HG02938 (cell line): ENCODE results near the gene ZNF865.

ENCODE experiments used
- ATAC-seq: cut with Tn5 transposase; IDR thresholded peaks from one replicate; pipeline ENCODE4 v1.9.1; 2021; ENCODE audit warnings: mild to moderate bottlenecking, moderate library complexity; ENCODE audit not compliant: unreplicated experiment

The ZNF865 gene

DNA sequence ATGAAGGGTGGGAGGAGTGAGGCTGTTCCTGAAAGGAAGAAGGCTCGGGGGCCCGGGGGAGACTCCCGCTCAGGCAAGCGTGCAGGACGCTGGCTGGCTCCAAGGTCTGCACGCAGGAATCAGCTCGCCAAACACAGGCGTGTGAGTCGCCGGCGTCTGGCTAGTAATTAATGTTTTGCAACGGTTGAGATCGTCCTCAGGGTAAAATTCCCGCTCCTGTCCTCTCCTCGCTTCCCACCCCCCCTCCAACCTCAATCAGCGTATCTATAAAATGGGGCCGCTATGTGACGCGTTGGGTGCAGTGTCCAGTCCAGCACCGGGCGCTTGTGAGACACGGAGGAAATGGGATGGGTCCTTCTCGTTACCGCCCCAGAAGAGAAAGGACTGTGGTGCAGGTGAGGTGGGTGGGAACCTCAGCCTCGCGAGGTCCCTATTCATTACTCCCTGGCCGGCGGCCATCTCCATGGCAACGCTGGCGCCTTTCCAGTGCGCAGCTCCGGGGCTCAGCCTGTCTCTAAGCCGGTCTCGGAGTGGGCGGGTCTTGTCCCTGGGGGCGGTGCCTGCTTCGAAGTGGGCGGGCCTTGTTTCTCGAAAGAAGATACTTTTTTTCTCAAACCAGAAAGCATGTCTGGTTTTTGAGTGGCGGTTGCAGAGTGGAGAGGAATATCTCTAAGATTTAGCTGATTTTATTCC, 18.3 kb upstream of the ZNF865 start:
- ATAC-seq: peak; percentile 82

DNA sequence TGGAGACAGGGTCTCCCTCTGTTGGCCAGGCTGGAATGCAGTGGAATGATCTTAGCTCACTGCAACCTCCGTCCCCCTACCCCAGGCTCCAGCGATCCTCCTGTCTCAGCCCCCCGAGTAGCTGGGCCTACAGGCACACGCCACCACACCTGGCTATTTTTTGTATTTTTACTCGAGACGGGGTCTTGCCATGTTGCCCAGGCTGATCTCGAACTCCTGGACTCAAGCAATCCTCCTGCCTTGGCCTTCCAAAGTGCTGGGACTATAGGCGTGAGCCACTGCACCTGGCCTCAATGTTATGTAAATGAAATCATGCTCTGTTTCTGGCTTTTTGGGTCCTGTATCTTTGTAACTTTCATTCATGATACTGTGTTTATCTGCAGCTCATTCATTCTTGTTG, 16.7 kb upstream of the ZNF865 start:
- ATAC-seq: no peak

DNA sequence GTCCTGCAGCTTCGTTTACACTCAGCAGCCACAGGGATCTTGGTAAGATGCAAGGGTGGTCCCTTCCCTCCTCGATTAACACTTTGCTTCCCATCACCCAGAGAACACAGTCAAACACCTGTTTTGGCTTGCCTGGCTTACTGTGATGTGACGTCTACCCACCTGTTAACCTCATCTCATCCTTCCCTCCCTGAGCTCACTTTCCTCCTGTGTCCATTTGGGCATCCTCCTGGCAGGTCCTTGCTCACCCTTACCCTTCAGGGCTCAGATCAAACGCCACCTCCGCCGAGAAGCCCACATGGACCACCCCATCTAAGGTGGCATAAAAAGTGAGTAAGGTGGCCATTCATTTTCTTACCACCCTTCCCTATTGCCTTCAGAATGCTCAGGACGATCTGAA, 15.3 kb upstream of the ZNF865 start:
- no peak for ATAC-seq

DNA sequence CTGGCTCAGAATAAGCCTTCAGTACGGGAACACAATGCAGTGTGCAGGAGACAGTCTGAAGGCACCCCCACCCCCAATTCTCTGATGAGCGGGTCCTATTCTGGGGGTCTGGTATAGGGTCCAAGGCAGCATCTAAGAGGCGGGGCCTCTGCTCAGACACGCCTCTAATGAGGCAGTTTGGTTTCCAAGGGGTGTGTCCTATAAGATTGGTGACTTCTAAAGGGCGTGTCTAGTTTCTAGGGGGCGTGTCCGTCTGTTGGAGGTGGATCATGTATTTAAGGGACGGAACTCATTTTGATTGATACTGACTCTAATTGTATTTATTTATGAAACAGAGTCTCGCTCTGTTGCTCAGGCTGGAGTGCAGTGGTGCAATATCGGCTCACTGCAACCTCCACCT, 14.8 kb upstream of the ZNF865 start:
- ATAC-seq: no peak

DNA sequence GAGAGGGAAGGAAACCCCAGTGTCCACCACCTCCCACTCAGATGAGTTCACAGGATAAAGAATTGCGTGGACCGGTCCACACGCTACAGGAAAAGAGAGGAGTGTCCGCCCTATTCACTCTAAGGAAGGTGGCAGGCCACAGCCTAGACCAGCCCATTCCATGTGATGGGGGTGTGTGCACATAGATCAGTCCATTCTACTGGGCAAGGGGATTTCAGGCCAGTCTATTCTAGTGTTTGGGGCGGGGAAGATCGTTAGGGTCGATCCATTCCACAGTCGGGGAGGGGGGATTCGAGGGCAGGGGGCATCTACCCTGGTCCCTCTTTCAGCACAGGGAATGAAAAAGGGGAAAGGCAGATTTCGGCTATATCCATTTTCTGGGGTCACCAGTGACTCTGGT, 13.9 kb upstream of the ZNF865 start:
- no peak for ATAC-seq

DNA sequence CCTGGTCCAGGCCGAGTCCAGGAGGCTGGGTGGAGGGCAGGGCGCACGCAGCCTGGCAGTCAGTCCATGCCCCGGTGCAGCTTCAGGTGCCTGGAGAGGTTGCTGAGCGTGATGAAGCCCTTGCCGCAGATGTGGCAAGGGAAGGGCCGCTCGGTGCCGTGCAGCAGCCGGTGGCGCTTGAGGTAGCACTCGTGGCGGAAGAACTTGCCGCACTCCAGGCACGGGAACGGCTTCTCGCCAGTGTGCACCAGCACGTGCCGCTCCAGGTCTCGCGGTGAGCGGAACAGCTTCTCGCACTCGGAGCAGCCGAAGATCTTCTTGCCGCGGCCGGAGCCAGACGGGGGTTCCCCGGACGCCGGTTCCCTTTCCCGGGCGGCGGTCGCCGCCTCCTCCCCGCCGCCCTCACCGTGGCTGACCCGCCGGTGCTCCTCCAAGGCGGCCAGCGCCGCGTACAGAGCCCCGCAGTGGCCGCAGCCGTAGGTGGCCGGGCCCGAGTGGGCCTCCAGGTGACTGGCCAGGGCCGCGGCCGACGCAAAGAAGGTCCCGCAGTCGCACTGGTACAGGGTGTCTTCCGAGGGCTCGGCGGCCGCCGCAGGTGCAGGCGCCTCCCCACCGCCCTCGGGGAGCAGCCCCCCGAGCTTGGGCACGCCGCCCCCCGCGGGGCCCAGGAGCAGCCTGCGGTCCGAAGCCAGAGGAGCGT, 12.9 kb upstream of the ZNF865 start:
- no peak for ATAC-seq

DNA sequence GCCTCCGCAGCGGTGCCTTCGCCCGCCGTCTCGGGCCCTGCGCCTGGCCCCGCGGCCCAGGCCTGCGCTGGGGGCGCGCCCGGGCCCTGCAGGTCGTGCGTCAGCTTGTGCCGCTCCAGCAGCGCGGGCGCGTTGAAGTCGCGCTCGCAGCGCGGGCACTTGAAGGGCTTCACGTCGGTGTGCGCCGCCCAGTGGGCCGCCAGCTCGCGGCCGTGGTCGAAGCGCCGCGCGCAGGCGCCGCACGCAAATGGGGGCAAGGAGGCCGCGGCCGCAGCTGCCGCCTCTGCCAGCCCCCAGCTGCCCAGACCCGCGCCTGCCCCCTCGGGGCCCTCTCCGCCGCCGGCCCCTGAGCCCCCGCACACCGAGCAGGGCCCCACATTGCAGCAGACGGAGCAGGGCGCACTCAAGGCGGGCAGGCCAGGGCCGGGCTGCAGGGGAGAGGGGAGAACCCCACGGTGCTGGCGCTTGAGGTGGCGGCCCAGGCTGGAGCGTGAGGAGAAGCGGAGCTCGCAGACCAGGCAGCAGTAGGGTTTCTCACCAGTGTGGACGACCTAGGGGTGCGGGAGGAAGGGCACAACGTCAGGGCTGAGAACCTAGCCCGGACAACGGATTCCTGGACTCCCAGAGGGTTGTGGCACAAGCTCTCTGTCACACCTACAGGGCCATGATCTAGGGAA, 12.2 kb upstream of the ZNF865 start:
- no peak for ATAC-seq

DNA sequence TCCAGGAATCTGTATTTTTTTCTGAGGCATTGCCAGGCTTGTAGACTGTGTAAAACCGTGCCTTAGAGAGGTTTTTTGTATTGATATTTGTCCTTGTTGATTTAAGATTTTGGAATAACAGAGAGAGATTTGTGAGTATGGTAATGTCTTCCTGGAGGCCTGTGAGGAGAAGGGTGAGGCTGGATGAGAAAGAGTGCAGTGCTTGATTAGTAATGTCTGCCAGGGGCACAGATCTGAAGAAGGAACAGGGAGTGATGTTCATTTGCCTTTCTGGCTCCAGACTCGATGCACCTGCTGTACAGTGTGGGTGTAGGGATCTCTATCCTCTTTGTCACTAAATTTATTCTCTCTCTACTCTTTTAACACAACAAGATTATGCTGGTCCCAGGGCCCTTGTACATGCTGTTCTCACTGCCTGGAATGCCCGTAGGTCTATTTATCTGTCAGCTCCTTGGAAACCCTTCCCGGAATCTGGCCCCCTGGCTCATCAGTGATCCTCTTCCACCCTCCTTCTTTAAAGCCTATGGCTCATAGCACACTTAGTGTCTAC, 10.4 kb upstream of the ZNF865 start:
- ATAC-seq: no peak

DNA sequence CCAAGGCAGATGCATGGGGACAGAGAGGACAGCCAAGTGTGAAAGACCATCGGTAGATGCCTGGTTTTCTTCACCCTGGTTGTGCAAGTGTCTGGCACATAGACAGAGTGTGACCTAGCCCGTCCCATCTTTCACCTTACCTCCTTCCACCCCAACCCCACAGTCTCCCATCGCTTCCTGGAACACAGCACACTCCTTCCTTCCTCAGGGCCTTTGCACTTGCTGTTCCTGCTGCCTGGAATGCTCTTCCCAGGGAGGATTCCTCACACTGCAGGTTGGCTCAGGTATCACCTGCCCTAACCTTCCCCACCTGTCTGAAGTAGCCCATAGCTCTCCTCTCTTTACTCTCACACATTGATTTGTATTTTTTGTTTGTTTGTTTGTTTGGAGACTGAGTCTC, 9.1 kb upstream of the ZNF865 start:
- ATAC-seq: no peak

DNA sequence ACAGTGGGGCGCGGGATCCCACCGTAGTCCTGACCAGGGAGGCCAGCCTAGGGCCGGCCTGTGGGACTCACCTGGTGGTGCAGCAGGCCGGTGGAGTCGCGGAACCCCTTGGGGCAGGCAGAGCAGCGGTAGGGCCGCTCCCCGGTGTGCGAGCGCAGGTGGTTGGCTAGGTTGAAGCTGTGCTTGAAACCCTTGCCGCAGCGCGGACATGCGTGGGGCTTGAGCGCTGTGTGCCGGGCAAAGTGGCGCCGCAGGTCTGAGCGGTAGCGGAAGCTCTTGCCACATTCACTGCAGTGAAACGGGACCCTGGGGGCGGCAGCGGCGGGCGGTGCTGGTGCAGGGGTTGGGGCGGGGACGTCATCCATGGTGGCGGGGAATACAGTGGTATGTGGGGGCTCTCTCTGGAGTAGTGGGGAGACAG, 7.9 kb upstream of the ZNF865 start:
- ATAC-seq: no peak

DNA sequence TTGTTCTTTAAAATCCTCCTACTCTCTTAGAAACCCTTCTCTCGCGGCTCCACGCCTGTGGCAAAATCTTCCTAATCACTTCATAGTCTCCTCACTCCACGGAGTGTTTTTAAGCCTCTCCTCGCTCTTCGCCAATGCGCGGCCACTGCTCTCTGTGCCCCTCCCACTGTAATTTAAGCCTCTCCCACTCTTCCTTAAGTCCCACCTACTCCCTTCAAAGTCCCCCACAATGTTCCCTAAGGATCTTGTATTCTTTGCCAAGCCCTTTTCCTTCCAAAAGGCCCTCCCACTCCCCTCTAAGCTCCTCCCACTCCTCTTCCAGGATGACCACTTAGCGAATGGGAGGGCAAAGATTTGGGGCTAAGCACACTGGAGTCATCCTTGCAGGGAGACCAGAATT, 7.4 kb upstream of the ZNF865 start:
- no peak for ATAC-seq

DNA sequence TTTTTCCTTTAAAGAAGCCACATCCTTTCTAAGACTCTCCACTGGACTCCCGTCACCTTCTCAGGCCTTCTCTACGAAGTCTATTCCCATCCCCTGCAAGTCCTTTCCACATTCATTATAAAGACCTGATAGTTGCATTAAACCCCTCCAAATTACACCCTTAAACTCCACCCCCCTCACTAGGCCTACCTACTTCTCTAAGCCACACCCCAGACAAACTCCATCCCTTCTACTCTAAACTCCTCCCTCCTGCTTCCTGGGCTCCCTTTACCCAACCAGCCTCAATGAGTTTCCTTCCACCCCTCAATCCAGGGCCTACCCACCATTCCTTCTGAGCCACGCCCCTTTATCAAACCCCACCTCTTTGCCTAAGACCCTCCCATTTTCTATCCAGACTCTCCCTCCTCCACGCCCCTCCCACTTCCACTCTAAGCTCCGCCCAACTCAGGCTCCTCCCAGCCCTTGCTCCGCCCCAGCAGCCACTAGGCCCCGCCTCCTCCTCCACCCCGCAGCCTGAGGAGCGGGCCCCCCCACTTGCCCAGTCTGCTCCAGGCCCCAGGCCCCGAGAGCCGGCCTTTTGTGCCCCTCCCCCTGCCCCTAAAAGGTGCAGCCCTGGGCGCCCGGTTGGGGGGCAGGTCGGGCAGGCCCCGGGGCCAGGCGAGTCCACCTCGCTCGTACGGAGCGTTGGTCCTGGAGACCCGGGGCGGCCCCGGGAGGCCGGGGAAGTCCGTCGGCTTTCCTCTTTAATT, 6.6 kb upstream of the ZNF865 start:
- ATAC-seq: peak; percentile 52

DNA sequence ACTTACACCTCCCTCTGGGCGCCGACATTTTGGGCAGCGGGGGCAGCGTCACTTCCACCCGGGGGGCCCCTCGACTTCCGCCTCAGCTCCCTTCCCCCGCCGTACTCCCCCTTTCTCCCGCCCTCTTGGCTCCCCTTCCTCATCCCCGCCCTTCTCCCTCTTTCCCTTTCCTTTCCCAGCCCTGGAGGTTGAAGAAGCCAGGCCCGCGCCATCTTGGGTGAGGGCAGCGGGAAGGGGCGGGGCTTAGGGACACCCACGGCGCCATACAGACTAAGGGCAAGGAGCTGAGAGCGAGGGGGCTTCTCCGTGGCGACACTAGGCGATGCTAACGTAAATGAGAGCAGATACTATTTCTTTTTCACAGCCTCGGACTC, 6.0 kb upstream of the ZNF865 start, which contains the start of gene FIZ1:
TSS of gene FIZ1 (minus strand) at position 50 of the 374 bp plus-strand sequence. CDS start 1,652 bp downstream, outside the sequence.
- peak; percentile 55 for ATAC-seq

DNA sequence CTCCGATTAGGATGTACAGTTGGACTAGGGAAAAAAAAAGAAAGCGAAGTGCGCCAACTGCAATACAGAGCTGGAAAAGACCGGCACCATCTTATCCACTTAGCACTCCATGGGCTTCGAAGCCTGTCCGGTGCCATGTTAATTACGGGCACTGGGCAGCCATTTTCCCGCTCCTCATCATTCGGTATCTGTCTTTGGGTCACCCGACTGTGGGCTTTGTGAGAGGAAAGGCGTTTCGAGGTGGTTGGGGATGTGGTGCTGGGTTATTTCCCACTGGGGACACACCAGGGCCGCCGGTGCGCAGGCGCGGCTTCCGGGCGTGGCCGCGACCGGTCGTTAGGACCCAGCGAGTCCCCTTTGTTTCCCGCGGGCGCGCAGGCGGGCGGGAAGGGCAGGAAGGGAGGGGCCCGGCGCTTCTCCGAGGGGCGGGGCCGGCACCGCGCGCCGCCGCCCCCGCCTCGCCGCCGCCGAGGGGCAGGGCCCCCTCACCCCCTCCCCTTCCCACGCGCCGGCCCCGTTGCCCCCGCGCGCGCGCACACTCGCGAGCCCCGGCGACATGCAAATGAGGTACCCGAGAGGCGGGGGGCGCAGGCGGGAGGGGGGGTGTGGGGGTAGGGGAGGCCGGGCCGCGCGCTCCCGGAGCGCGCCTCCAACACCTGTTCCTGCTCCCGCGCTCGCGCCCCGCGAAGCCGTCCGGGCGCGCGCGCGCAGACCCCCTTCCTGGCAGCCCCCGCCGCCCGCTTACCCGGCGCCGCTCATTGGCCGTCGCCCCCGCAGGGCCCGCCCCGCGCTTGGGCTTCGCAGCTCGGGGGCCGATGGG, 5.4 kb upstream of the ZNF865 start, which contains the start of gene ZNF524:
TSS of gene ZNF524 (plus strand) at position 447 of the 820 bp plus-strand sequence. CDS start 1,825 bp downstream, outside the sequence.
- ATAC-seq: peak; percentile 41

DNA sequence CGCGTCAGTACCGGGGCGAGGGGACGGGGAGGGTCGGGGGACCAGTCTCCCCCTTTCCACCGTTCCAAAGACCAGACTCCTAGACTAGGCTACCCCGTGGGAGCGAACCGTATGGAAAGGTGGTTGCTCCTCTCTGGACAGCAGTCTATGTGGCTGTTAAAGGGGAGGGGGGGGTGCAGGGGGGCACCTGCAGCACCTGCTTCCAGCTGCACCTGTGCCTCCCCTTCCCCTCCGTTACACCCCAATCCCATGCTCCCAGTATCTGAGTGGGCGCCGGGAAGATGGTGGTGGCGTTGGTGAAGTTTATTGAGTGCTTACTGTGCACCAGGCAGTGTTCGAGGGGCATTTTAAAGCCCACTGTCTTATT, 4.8 kb upstream of the ZNF865 start:
- no peak for ATAC-seq

DNA sequence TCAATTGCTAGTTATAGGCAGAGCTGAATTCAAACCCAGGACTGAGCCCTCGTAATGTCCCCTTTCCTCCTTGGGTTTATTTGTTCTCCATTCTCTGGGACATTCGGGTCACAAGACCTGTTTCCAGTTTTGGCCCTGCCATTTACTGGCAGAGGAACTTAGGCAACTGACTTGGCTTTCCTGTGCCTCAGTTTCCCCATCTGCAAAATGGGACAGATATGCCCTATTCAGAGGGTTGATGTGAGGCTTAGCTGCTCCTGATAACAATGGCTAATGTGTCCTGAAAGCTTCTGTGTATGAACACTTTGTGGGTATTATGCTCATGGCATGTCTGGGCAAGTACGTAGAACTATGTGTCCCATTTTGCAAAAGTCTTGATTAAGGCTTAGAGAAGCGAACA, 4.4 kb upstream of the ZNF865 start:
- no peak for ATAC-seq

DNA sequence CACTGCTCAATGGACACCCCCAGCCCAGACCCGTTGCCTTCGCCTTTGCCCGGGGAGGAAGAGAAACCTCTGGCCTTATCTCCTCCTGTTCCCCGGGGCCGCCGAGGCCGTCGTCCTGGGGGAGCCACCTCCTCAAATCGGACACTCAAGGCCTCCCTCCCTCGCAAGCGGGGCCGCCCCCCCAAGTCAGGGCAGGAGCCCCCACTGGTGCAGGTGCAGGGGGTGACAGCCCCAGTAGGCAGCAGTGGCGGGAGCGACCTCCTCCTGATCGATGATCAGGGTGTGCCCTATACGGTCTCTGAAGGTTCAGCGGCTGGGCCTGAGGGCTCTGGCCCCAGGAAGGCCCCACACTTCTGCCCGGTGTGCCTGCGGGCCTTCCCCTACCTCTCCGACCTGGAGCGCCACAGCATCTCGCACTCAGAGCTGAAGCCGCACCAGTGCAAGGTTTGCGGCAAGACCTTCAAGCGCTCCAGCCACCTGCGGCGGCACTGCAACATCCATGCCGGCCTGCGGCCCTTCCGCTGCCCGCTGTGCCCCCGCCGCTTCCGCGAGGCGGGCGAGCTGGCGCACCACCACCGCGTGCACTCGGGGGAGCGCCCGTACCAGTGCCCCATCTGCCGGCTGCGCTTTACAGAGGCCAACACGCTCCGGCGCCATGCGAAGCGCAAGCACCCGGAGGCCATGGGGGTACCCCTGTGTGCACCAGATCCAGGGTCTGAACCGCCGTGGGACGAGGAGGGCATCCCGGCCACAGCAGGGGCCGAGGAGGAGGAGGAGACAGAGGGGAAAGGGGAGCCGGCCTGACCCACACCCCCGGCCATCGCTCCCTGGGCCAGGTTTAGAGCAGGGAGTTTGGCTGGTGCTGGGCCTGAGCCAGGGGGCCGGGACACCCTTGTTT, 3.1 kb upstream of the ZNF865 start:
- ATAC-seq: no peak

DNA sequence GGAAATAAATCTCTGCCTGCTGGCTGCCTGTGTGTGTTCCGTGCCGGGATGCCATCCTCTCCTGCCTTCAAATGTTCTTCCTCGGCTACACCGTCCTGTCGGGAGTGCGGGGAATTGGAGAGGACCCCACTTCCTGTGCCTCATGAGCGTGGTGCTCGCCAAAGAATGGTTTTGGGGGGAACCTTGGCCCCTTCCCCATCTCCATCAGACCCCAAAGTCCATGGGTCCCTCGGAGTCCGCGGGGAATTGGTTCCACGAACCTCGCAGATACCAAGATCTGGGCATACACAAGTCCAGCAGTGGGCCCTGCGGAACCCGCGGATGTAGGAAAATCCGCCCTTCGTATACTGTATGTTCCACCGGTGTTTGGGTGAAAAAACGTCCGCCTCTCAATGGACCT, 2.3 kb upstream of the ZNF865 start:
- ATAC-seq: no peak
